ENCODE data around the gene MAB21L1. TPM values are rescaled to one million over a fixed set of nuclear protein-coding genes. Genes with fewer than 3 reads are reported as not detected.

Gene MAB21L1
- total RNA-seq, 1 experiment from 2014 or later, result not detected

DNA sequence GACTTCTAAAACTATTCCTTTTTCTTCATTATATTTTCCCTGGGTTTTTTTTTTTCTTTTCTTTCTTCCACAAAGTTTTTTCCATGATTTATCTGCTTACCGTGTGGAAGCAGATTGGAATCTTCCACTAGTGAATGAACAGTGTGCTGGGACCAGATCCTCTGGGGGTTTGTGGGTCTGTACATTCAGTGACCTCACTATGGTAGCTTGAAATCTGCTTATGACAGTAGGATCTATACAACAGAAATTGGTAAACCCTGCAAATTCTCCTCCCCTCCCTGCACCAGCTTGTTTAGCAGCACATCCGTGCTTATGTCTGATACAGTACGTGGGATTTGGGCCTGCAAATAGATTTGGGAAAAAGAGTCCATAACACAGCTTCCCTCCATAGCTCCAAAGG, 26.0 kb upstream of the MAB21L1 start:
- ATAC-seq (no peak), DNase-seq (ENCODE audit: low read depth, low spot score) (no peak)
- H3K4me3 ChIP-seq (ENCODE audit: low read depth in 2 of 2, low read length in 2 of 2), result no peak overlapping the region
- BruUV-seq (replicated peaks), result no TSS peak
- intact Hi-C loops (cut with micrococcal nuclease; ENCODE audit: unreplicated experiment), result no loop called here
- H3K27ac ChIP-seq (ENCODE audit: low read length), result no peak overlapping the region
- CTCF ChIA-PET, result no interaction called here
- no peak for TF ChIP-seq SIN3A (IDR thresholded peaks at IDR 0.05; ENCODE audit: borderline replicate concordance, insufficient read depth, low read depth, low read length)
- no peak for TF ChIP-seq POLR2AphosphoS5 (IDR thresholded peaks at IDR 0.05; ENCODE audit: low read depth, low read length)
- TF ChIP-seq TCF7L2 (IDR thresholded peaks at IDR 0.05; ENCODE audit: low read depth, low read length), result no peak
- no peak for TF ChIP-seq CTCF (IDR thresholded peaks at IDR 0.05)
- TF ChIP-seq REST (IDR thresholded peaks at IDR 0.05; ENCODE audit: insufficient read depth in 1 of 2, low read depth in 2 of 2, low read length in 1 of 2), result no peak
- POLR2A ChIA-PET, result no interaction called here
- no peaks in the 10 kb centered on the region for H3K36me3 ChIP-seq (ENCODE audit: control insufficient read depth, insufficient read depth, low read length)
- in situ Hi-C loops (cut with HindIII; ENCODE audit: low pct_unique_long_range_greater_than_20kb, low sequenced_read_pairs), result no loop called here
- no peaks in the 10 kb centered on the region for H3K4me1 ChIP-seq (ENCODE audit: control insufficient read depth, insufficient read depth, low read length)
- H3K9me3 ChIP-seq (ENCODE audit: control insufficient read depth, insufficient read depth, low read depth, low read length), result no peaks in the 10 kb centered on the region
- no peaks in the 10 kb centered on the region for H3K27me3 ChIP-seq (ENCODE audit: control insufficient read depth, insufficient read depth, low read length)

DNA sequence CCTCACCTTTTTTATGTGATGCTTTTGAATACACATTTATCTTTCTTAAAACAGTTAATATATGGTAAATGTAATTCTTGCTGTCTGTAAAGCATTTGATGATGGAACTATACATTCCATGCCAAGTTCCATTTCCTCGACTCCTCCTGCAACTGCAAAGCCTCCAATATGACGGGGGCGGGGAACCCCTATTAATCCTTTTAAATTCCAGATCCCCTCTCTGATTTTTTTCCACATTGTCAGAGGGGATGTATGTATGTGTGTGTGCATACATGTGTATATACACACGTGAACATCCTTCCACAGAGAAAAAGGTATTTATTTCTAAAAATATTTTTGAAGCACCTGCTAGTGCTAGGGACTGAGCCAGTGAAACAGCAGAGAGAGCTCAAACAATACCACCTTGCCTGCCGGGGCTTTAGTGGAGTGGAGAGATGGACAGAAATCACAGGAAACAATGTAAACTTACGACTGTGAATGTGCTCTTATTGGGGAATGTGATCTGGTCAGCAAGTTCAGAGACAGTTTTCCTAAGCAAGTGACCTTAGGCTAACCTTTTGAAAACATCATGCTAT, 25.3 kb upstream of the MAB21L1 start:
- ChIA-PET CTCF (no interaction called here), POLR2A (no interaction called here)
- Histone ChIP-seq H3K9me3 (ENCODE audit: control insufficient read depth, insufficient read depth, low read depth, low read length) (no peaks in the 10 kb centered on the region), H3K4me3 (ENCODE audit: low read depth in 2 of 2, low read length in 2 of 2) (no peak overlapping the region), H3K36me3 (ENCODE audit: control insufficient read depth, insufficient read depth, low read length) (no peaks in the 10 kb centered on the region), H3K27ac (ENCODE audit: low read length) (no peak overlapping the region), H3K4me1 (ENCODE audit: control insufficient read depth, insufficient read depth, low read length) (no peaks in the 10 kb centered on the region), H3K27me3 (ENCODE audit: control insufficient read depth, insufficient read depth, low read length) (no peaks in the 10 kb centered on the region)
- DNase-seq (ENCODE audit: low read depth, low spot score), result no peak
- no peak for ATAC-seq
- in situ Hi-C loops (cut with HindIII; ENCODE audit: low pct_unique_long_range_greater_than_20kb, low sequenced_read_pairs), result no loop called here
- no peak for TF ChIP-seq REST (IDR thresholded peaks at IDR 0.05; ENCODE audit: insufficient read depth in 1 of 2, low read depth in 2 of 2, low read length in 1 of 2)
- BruUV-seq (replicated peaks), result no TSS peak
- intact Hi-C loops (cut with micrococcal nuclease; ENCODE audit: unreplicated experiment), result no loop called here

Measured in Panc1 (cell line).